HepG2 (cell line): ENCODE measurements around the gene ERBB3. TPM values are rescaled to one million over a fixed set of nuclear protein-coding genes. Genes with fewer than 3 reads are reported as not detected.

Experiments
- MAFG ChIP-seq: sonication (generic); formaldehyde crosslinking; IDR thresholded peaks from 2 replicates; pipeline ENCODE4 v1.5.1; 2020; ENCODE audit warnings: mild to moderate bottlenecking, missing genetic modification reagents
- NRL ChIP-seq: sonication (generic); formaldehyde crosslinking; IDR thresholded peaks from 2 replicates; pipeline ENCODE4 v1.5.0; 2020; ENCODE audit warnings: missing genetic modification reagents, mild to moderate bottlenecking, moderate library complexity, borderline replicate concordance
- PRDM15 ChIP-seq: sonication (generic); formaldehyde crosslinking; IDR thresholded peaks from 2 replicates; pipeline ENCODE4 v1.4.0; 2020; ENCODE audit warnings: missing genetic modification reagents
- SAP130 ChIP-seq: IDR thresholded peaks from 2 replicates; pipeline ENCODE4 v1.6.1; 2016; ENCODE audit warnings: low read depth
- SCMH1 ChIP-seq: sonication (generic); formaldehyde crosslinking; IDR thresholded peaks from 2 replicates; pipeline ENCODE4 v1.9.0; 2021; ENCODE audit warnings: missing genetic modification reagents, mild to moderate bottlenecking, borderline replicate concordance
- TBL1XR1 ChIP-seq: fragments of 150-350 bp; IDR thresholded peaks from 2 replicates; pipeline ENCODE4 v1.6.1; 2014; ENCODE audit warnings: borderline replicate concordance, low read length; ENCODE audit not compliant: partially characterized antibody
- ZHX2 ChIP-seq, 2 experiments: sonication (generic) in 1 of 2; formaldehyde crosslinking in 1 of 2; IDR thresholded peaks; 2 replicates each; pipeline versions ENCODE4 v1.6.1 to v1.9.0; 2014 to 2022; ENCODE audit warnings: antibody characterized with exemption in 1 of 2, borderline replicate concordance in 1 of 2, inconsistent platforms in 1 of 2, low read depth in 1 of 2, missing genetic modification reagents in 1 of 2
- ZNF749 ChIP-seq: sonication (generic); formaldehyde crosslinking; IDR thresholded peaks from 2 replicates; pipeline ENCODE4 v1.8.0; 2022; ENCODE audit warnings: mild to moderate bottlenecking, missing genetic modification reagents, moderate library complexity, borderline replicate concordance
- ZNF800 ChIP-seq: sonication (generic); formaldehyde crosslinking; IDR thresholded peaks from 2 replicates; pipeline ENCODE4 v1.4.0; 2020; ENCODE audit warnings: missing genetic modification reagents
- polyA plus RNA-seq, 8 experiments: library from polyadenylated mRNA; depleted of rRNA in 3 of 8; stranded (reverse) in 7 of 8; unstranded in 1 of 8; fragments of >200 nt; fragmentation: Illumina TruSeq in 4 of 8; extraction: Trizol in 4 of 8; gene quantifications; 2 replicates each; pipeline versions ENCODE4 v1.2.1 to v1.2.3, GENCODE V29; 2011 to 2016; ENCODE audit warnings: low read depth in 4 of 8, missing spikeins in 1 of 8, mixed read lengths in 1 of 8; ENCODE audit not compliant: insufficient read depth in 1 of 8
- total RNA-seq, 5 experiments: library from RNA; depleted of rRNA; stranded (reverse); fragments of >200 nt; fragmentation: Illumina TruSeq; extraction: Trizol; gene quantifications; 2 replicates each; pipeline ENCODE4 v1.2.3, GENCODE V29; 2016; ENCODE audit warnings: low read depth in 1 of 5
- TF ChIP-seq, protein P1 (sequence below), 2 experiments: fragments of 450-650 bp in 1 of 2; sonication (generic) in 1 of 2; formaldehyde crosslinking; IDR thresholded peaks; 2 replicates each; pipeline versions ENCODE4 v1.5.0 to v1.8.0; 2020 to 2022; ENCODE audit warnings: mild to moderate bottlenecking in 1 of 2, missing genetic modification reagents in 1 of 2
- TF ChIP-seq, protein P2 (sequence below): fragments of 450-650 bp; IDR thresholded peaks from 2 replicates; pipeline ENCODE4 v1.6.1; 2017

ERBB3 gene
- total and polyA plus RNA-seq, 2 of the 13 experiments (the other 11 are each of a cell fraction or from before 2014, with no cell fraction given): 93.6 to 358 TPM

GRCh38 chr12:56122637-56123036, 42.7 kb downstream of the ERBB3 start (continued):
- TF ChIP-seq ZHX2 (IDR thresholded peaks at IDR 0.05; ENCODE audit: low read depth): no peak
- TF ChIP-seq ZHX2 (CRISPR knock-in tag; IDR thresholded peaks at IDR 0.05; ENCODE audit: borderline replicate concordance): no peak
- TF ChIP-seq MAFG (CRISPR knock-in tag): no peak
- TF ChIP-seq SAP130 (CRISPR knock-in tag): peak; percentile 43; the same call in 1 of the 2 replicates
- TF ChIP-seq PRDM15: peak; percentile 72; the same call in 1 of the 2 replicates
- TF ChIP-seq, protein P1, sequence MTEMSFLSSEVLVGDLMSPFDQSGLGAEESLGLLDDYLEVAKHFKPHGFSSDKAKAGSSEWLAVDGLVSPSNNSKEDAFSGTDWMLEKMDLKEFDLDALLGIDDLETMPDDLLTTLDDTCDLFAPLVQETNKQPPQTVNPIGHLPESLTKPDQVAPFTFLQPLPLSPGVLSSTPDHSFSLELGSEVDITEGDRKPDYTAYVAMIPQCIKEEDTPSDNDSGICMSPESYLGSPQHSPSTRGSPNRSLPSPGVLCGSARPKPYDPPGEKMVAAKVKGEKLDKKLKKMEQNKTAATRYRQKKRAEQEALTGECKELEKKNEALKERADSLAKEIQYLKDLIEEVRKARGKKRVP (CRISPR knock-in tag; IDR thresholded peaks at IDR 0.05): no peak
- TF ChIP-seq TBL1XR1: no peak
- no peak for TF ChIP-seq SCMH1 (CRISPR knock-in tag)
- no peak for TF ChIP-seq NRL
- no peak for TF ChIP-seq ZNF749
- no peak for TF ChIP-seq ZNF800 (CRISPR knock-in tag)
- TF ChIP-seq, protein P2, sequence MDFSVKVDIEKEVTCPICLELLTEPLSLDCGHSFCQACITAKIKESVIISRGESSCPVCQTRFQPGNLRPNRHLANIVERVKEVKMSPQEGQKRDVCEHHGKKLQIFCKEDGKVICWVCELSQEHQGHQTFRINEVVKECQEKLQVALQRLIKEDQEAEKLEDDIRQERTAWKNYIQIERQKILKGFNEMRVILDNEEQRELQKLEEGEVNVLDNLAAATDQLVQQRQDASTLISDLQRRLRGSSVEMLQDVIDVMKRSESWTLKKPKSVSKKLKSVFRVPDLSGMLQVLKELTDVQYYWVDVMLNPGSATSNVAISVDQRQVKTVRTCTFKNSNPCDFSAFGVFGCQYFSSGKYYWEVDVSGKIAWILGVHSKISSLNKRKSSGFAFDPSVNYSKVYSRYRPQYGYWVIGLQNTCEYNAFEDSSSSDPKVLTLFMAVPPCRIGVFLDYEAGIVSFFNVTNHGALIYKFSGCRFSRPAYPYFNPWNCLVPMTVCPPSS: no peak
